Activated CD8-positive, alpha-beta memory T cell treated with anti-CD3 and anti-CD28 coated beads, Interleukin-2, amount 10 ng/mL, durations not matched to agents 7 days and 5 days (primary cell): ENCODE results near the gene MAPK10. TPM values are rescaled to one million over a fixed set of nuclear protein-coding genes. Genes with fewer than 3 reads are reported as not detected.

Experiments
- ATAC-seq: fragments of 150-1000 bp; cut with Tn5 transposase; one replicate; pipeline ENCODE4 v1.10.0; 2021; ENCODE audit warnings: moderate library complexity
- CTCF ChIA-PET: fragments of 350-600 bp; sonication (Branson Sonifier 250); formaldehyde crosslinking; loops from one replicate; lab custom pipeline; 2021; ENCODE audit warnings: antibody characterized with exemption; lab: Charles Lee
- DNase-seq: peaks from one replicate; pipeline ENCODE4 v3.0.0-alpha.2; 2020
- H3K27ac Mint-ChIP-seq: one replicate; pipeline ENCODE4 v1.8.0; 2021; ENCODE audit warnings: mild to moderate bottlenecking, mixed read lengths
- H3K27me3 Mint-ChIP-seq: one replicate; pipeline ENCODE4 v1.8.0; 2021; ENCODE audit warnings: mixed read lengths
- H3K36me3 Mint-ChIP-seq: one replicate; pipeline ENCODE4 v1.8.0; 2021; ENCODE audit warnings: mild to moderate bottlenecking, mixed read lengths
- H3K4me1 Mint-ChIP-seq: one replicate; pipeline ENCODE4 v1.8.0; 2021; ENCODE audit warnings: mixed read lengths
- H3K4me3 Mint-ChIP-seq: one replicate; pipeline ENCODE4 v1.8.0; 2021; ENCODE audit warnings: mild to moderate bottlenecking, moderate library complexity, mixed read lengths
- H3K9me3 Mint-ChIP-seq: one replicate; pipeline ENCODE4 v1.8.0; 2022; ENCODE audit warnings: low read depth, mixed read lengths
- total RNA-seq, 2 experiments: library from RNA; stranded (reverse); gene quantifications; one replicate each; pipeline ENCODE4 v1.2.3, GENCODE V29; 2021

MAPK10 gene
- total RNA-seq, 2 experiments from 2014 or later: not detected

- no peak overlapping the region for H3K4me3 Mint-ChIP-seq
- no peak overlapping the region for H3K27ac Mint-ChIP-seq
- no peaks in the 10 kb centered on the region for H3K4me1 Mint-ChIP-seq
- no peaks in the 10 kb centered on the region for H3K27me3 Mint-ChIP-seq
- DNase-seq (no peak), ATAC-seq (no peak)
- no peaks in the 10 kb centered on the region for H3K36me3 Mint-ChIP-seq
- CTCF ChIA-PET: no interaction called here
- H3K9me3 Mint-ChIP-seq: peaks cover 2% of the 10 kb centered on the region
These were observed 229.5 kb downstream of the MAPK10 start for GRCh38 chr4:86130160-86130933.

- Mint-ChIP-seq H3K36me3 (no peaks in the 10 kb centered on the region), H3K4me3 (no peak overlapping the region), H3K4me1 (no peaks in the 10 kb centered on the region), H3K9me3 (peaks cover 2% of the 10 kb centered on the region), H3K27me3 (no peaks in the 10 kb centered on the region), H3K27ac (no peak overlapping the region)
- CTCF ChIA-PET: no interaction called here
- ATAC-seq (no peak), DNase-seq (no peak)
These were observed 230.3 kb downstream of the MAPK10 start for GRCh38 chr4:86129546-86129945.

- H3K27me3 Mint-ChIP-seq: no peaks in the 10 kb centered on the region
- peaks cover 3% of the 10 kb centered on the region for H3K9me3 Mint-ChIP-seq
- ATAC-seq (no peak), DNase-seq (no peak)
- CTCF ChIA-PET: no interaction called here
- peaks cover 2% of the 10 kb centered on the region for H3K36me3 Mint-ChIP-seq
- H3K4me1 Mint-ChIP-seq: no peaks in the 10 kb centered on the region
- H3K27ac Mint-ChIP-seq: no peak overlapping the region
- H3K4me3 Mint-ChIP-seq: no peak overlapping the region
These were observed 237.4 kb downstream of the MAPK10 start for GRCh38 chr4:86122404-86122803.

- H3K36me3 Mint-ChIP-seq: peaks cover 2% of the 10 kb centered on the region
These were observed 241.1 kb downstream of the MAPK10 start for GRCh38 chr4:86118711-86119110.

GRCh38 chr4:86117705-86118302 lies 242.0 kb downstream of the MAPK10 start:
- CTCF ChIA-PET: no interaction called here
- no peak overlapping the region for H3K4me3 Mint-ChIP-seq
- no peaks in the 10 kb centered on the region for H3K27me3 Mint-ChIP-seq
- no peaks in the 10 kb centered on the region for H3K9me3 Mint-ChIP-seq
- ATAC-seq (no peak), DNase-seq (no peak)
- no peaks in the 10 kb centered on the region for H3K36me3 Mint-ChIP-seq
- H3K4me1 Mint-ChIP-seq: no peaks in the 10 kb centered on the region
- no peak overlapping the region for H3K27ac Mint-ChIP-seq

More at GRCh38 chr4:86118711-86119110, 241.1 kb downstream of the MAPK10 start:
- Mint-ChIP-seq H3K9me3 (peaks cover 2% of the 10 kb centered on the region), H3K27me3 (no peaks in the 10 kb centered on the region), H3K4me1 (no peaks in the 10 kb centered on the region), H3K27ac (no peak overlapping the region), H3K4me3 (no peak overlapping the region)
- CTCF ChIA-PET: no interaction called here
- DNase-seq: no peak
- ATAC-seq: no peak

- H3K27me3 Mint-ChIP-seq: no peaks in the 10 kb centered on the region
- no peaks in the 10 kb centered on the region for H3K36me3 Mint-ChIP-seq
- ATAC-seq (no peak), DNase-seq (no peak)
- no peak overlapping the region for H3K27ac Mint-ChIP-seq
- no peaks in the 10 kb centered on the region for H3K4me1 Mint-ChIP-seq
- H3K9me3 Mint-ChIP-seq: peaks cover 3% of the 10 kb centered on the region
- CTCF ChIA-PET: no interaction called here
- H3K4me3 Mint-ChIP-seq: no peak overlapping the region
These were observed 245.3 kb downstream of the MAPK10 start for GRCh38 chr4:86114563-86114962.

- no peak for DNase-seq
- H3K4me1 Mint-ChIP-seq: no peaks in the 10 kb centered on the region
These were observed 251.0 kb downstream of the MAPK10 start for GRCh38 chr4:86108834-86109233.

GRCh38 chr4:86108137-86108536 lies 251.7 kb downstream of the MAPK10 start:
- ATAC-seq (no peak), DNase-seq (no peak)
- Mint-ChIP-seq H3K9me3 (peaks cover 6% of the 10 kb centered on the region), H3K27ac (no peak overlapping the region), H3K36me3 (no peaks in the 10 kb centered on the region), H3K4me1 (no peaks in the 10 kb centered on the region), H3K27me3 (no peaks in the 10 kb centered on the region), H3K4me3 (no peak overlapping the region)
- CTCF ChIA-PET: no interaction called here

More at GRCh38 chr4:86108834-86109233, 251.0 kb downstream of the MAPK10 start:
- Mint-ChIP-seq H3K4me3 (no peak overlapping the region), H3K9me3 (peaks cover 6% of the 10 kb centered on the region), H3K27me3 (no peaks in the 10 kb centered on the region), H3K27ac (no peak overlapping the region), H3K36me3 (no peaks in the 10 kb centered on the region)
- CTCF ChIA-PET: no interaction called here
- ATAC-seq: no peak

GRCh38 chr4:86107112-86107511 lies 252.7 kb downstream of the MAPK10 start:
- CTCF ChIA-PET: no interaction called here
- no peaks in the 10 kb centered on the region for H3K27me3 Mint-ChIP-seq
- H3K9me3 Mint-ChIP-seq: peaks cover 6% of the 10 kb centered on the region
- no peaks in the 10 kb centered on the region for H3K36me3 Mint-ChIP-seq
- no peaks in the 10 kb centered on the region for H3K4me1 Mint-ChIP-seq
- ATAC-seq (no peak), DNase-seq (no peak)
- H3K27ac Mint-ChIP-seq: no peak overlapping the region
- H3K4me3 Mint-ChIP-seq: no peak overlapping the region

- H3K36me3 Mint-ChIP-seq: no peaks in the 10 kb centered on the region
- H3K27me3 Mint-ChIP-seq: no peaks in the 10 kb centered on the region
- H3K4me3 Mint-ChIP-seq: no peak overlapping the region
- H3K27ac Mint-ChIP-seq: no peak overlapping the region
- H3K4me1 Mint-ChIP-seq: no peaks in the 10 kb centered on the region
- CTCF ChIA-PET: no interaction called here
- ATAC-seq (no peak), DNase-seq (no peak)
- peaks cover 6% of the 10 kb centered on the region for H3K9me3 Mint-ChIP-seq
These were observed 253.4 kb downstream of the MAPK10 start for GRCh38 chr4:86106475-86106874.

- Mint-ChIP-seq H3K4me1 (no peaks in the 10 kb centered on the region), H3K27me3 (no peaks in the 10 kb centered on the region), H3K27ac (no peak overlapping the region), H3K4me3 (no peak overlapping the region), H3K9me3 (no peaks in the 10 kb centered on the region), H3K36me3 (no peaks in the 10 kb centered on the region)
- DNase-seq: no peak
- CTCF ChIA-PET: no interaction called here
- ATAC-seq: no peak
These were observed 258.0 kb downstream of the MAPK10 start for GRCh38 chr4:86101841-86102240.

- Mint-ChIP-seq H3K4me3 (no peak overlapping the region), H3K27ac (no peak overlapping the region), H3K9me3 (no peaks in the 10 kb centered on the region), H3K36me3 (no peaks in the 10 kb centered on the region), H3K27me3 (no peaks in the 10 kb centered on the region), H3K4me1 (no peaks in the 10 kb centered on the region)
- DNase-seq: no peak
- CTCF ChIA-PET: no interaction called here
- no peak for ATAC-seq
These were observed 258.4 kb downstream of the MAPK10 start for GRCh38 chr4:86101410-86101809.

GRCh38 chr4:86100539-86101215 lies 259.2 kb downstream of the MAPK10 start:
- Mint-ChIP-seq H3K4me1 (no peaks in the 10 kb centered on the region), H3K4me3 (no peak overlapping the region), H3K36me3 (no peaks in the 10 kb centered on the region), H3K27me3 (no peaks in the 10 kb centered on the region), H3K9me3 (no peaks in the 10 kb centered on the region), H3K27ac (no peak overlapping the region)
- CTCF ChIA-PET: no interaction called here
- ATAC-seq: no peak
- DNase-seq: no peak

GRCh38 chr4:86099348-86099747 lies 260.5 kb downstream of the MAPK10 start:
- Mint-ChIP-seq H3K4me3 (no peak overlapping the region), H3K9me3 (no peaks in the 10 kb centered on the region), H3K36me3 (no peaks in the 10 kb centered on the region), H3K27me3 (no peaks in the 10 kb centered on the region), H3K4me1 (no peaks in the 10 kb centered on the region), H3K27ac (no peak overlapping the region)
- CTCF ChIA-PET: no interaction called here
- no peak for ATAC-seq
- no peak for DNase-seq
